Myocyte (in vitro differentiated cells): ENCODE data around the gene HACD3. TPM values are rescaled to one million over a fixed set of nuclear protein-coding genes. Genes with fewer than 3 reads are reported as not detected.
A peak's percentile ranks its signal among the peaks of the same experiment; 100 is the strongest.

Experiments
- DNase-seq: peaks from one replicate; pipeline ENCODE4 v3.0.0-alpha.2; 2012; ENCODE audit warnings: low read depth
- polyA plus RNA-seq: library from polyadenylated mRNA; unstranded; fragments of >200 nt; gene quantifications from one replicate; pipeline ENCODE4 v1.2.1, GENCODE V29; 2012; ENCODE audit warnings: missing spikeins
- total RNA-seq: library from RNA; depleted of rRNA; stranded (reverse); fragments of >200 nt; gene quantifications from 2 replicates; pipeline ENCODE4 v1.2.3, GENCODE V29; 2014

The HACD3 gene, protein sequence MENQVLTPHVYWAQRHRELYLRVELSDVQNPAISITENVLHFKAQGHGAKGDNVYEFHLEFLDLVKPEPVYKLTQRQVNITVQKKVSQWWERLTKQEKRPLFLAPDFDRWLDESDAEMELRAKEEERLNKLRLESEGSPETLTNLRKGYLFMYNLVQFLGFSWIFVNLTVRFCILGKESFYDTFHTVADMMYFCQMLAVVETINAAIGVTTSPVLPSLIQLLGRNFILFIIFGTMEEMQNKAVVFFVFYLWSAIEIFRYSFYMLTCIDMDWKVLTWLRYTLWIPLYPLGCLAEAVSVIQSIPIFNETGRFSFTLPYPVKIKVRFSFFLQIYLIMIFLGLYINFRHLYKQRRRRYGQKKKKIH
- total RNA-seq: 48.7 and 50.8 TPM in 2 replicates
- 40.8 TPM for polyA plus RNA-seq

- peak; percentile 84 for DNase-seq
Observed at GRCh38 chr15:65530318-65531111, at the start of gene HACD3. Gene HACD3, plus strand, starts transcription at chr15:65530463. Its CDS starts 169 bp downstream, at chr15:65530632.

DNA sequence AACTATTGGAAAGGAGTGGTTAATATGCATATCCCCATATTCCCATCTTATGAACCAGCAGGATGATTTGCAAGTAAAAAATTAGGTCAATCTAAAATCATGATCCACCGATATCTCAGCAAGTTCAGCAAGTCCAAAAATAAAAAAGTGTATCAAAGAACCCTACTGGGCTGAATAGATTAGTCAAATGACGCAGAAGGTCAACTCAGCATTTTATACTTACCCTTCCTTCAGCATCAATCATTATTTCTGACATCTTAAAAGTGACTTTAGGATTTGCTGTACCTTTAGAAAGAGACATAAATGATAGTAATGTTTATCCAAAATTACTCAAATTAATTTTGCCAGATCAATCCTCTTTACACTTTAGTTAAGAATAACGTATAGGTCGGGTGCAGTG lies 45.4 kb upstream of the HACD3 start:
- no peak for DNase-seq

DNA sequence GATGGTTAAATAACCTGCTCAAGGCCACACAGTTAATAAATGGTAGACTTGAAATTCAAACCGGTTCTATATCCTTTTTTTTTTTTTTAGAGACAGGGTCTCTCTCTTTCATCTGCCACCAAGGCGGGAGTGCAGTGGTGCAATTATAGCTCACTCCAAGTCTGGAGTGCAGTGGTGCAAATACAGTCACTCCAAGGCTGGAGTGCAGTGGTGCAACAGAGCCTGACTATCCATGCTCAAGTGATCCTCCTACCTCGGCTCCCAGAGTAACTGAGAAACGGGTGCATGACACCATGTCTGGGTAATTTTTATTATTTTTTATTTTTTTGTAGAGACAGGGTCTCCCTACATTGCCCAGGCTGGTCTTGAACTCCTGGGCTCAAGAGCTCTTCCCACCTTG lies 36.2 kb upstream of the HACD3 start:
- DNase-seq: no peak

- DNase-seq: no peak
Observed at GRCh38 chr15:65509321-65509720, 20.9 kb upstream of the HACD3 start.

- peak; percentile 22 for DNase-seq
Observed at GRCh38 chr15:65512189-65512588, 18.1 kb upstream of the HACD3 start.

DNA sequence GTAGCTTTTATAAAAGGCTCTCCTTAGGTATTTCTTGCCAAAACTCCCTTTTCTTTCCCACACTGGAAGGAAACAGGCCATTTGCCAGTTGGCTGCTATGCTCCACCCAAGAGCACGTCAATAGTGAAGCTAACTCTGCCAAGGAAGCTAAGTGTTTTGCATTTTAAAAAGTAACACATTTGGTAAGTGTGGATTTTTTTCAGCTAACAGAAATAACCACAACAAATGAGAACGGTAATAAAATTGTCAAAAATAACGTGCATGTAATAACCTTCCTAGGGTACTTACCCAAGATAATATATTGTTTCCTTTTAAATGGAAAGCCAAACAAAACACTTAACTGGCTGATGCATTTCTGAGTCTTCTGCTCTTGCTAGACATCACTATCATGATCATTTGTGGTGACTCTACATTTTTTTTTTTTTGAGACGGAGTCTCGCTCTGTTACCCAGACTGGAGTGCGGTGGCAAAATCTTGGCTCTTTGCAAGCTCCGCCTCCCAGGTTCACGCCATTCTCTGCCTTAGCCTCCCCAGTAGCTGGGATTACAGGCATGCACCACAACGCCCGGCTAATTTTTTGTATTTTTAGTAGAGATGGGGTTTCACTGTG lies 17.4 kb upstream of the HACD3 start:
- DNase-seq: peak; percentile 58

DNA sequence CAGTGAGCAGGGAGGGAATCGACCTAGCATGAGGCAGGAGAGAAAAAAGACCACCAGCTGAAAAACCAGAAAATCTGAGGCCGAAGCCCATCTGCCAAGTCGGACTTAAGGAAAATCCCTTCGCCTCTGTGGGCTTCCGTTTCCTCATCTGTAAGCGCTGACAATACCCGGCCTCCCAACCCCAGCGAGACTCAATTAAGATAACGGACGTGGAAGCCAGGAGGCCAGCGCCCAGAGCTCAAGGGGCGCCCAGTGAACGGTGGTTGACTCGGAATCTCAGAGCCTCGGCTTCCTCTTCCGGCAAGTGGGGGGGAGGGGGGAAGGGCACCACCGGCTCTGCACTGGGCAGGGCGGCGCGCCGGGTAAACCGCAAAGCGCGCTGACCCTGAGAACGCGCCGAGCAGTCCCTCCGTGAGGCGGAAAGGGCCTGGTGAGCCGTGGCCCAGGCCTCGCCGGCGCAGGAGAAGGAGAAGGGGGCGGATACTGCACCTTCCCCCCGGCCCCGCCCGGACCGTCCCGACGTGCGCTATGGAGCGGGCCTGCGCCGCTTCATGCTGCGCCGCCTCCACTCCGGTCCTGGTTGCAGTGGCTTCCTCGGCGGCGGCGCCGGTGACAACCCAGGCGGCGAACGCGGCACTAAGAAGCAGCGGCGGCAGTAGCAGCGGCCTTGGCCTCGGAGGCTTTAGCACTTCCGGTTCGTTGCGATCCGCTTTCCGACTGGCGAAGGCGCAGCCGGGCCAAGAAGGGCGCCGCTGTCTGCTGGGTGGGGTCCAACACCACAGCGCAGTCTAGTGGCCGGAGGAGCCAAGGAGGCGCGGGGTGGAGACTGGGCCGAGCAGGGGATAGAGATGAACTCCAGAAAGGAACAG lies 13.0 kb upstream of the HACD3 start, which contains the start of gene DPP8:
Gene DPP8 (minus strand): TSS at position 693 of the 869 bp plus-strand sequence. CDS start 5,136 bp downstream, outside the sequence.
- peak; percentile 94 for DNase-seq

DNA sequence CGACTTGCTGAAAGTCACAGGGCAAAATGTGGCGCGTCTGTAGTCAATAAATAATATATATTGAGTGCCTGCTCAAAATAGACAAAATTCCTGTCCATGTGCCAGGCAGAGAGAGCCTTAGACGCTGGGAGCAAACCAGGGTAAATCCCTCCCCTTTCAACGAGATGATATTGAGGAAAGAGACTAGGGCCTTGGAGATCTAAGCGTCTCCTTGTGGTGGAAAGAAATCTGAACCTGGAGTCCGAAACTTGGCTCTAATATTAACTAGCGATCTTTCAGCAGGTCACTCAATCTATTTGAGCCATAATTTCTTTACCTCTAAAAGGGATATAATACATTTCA lies 12.4 kb upstream of the HACD3 start:
- no peak for DNase-seq

- no peak for DNase-seq
Observed at GRCh38 chr15:65518633-65519285, 11.5 kb upstream of the HACD3 start.

GRCh38 chr15:65521350-65521749 lies 8.9 kb upstream of the HACD3 start:
- DNase-seq: no peak

DNA sequence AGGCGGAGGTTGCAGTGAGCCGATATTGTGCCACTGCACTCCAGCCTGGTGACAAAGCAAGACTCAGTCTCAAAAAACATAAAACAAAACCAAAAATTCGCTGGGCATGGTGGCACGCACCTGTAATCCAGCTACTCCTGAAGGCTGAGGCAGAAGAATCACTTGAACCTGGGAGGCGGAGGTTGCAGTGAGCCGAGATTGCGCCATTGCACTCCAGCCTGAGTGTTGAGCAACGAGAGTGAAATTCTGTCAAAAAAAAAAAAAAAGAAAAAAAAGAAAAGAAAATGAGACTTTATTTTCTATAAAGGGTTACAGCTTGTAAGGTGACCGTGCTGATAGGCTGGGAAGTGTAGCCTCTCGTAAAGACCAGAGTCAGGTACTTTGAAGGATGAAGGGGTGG lies 6.0 kb upstream of the HACD3 start:
- DNase-seq: no peak

GRCh38 chr15:65525622-65526021 lies 4.6 kb upstream of the HACD3 start:
- peak; percentile 23 for DNase-seq

DNA sequence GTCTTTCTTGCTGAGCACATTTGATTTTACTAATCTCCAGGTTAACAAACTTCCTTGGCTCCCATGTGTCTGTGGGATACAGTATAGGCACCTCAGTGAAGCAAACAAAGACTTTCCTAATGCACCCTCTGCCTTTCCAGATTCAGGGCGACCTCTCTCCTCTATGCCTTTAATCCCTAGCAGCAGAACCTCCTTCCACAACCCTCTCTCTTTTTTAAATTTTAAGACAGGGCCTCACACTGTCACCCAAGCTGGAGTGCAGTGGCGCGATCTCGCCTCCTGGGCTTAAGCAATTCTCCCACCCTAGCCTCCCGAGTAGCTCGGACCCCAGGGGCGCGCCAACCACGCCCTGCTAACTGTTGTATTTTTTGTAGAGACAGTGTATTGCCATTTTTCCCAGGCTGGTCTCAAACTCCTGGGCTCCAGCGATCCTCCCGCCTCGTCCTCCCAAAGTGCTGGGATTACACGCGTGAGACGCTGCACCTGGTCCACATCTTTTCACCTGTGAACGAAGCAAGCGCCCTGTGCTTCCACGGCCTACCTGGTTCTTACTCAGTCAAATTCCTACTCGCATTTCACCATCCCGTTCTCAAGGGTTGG lies 1.7 kb upstream of the HACD3 start:
- no peak for DNase-seq

DNA sequence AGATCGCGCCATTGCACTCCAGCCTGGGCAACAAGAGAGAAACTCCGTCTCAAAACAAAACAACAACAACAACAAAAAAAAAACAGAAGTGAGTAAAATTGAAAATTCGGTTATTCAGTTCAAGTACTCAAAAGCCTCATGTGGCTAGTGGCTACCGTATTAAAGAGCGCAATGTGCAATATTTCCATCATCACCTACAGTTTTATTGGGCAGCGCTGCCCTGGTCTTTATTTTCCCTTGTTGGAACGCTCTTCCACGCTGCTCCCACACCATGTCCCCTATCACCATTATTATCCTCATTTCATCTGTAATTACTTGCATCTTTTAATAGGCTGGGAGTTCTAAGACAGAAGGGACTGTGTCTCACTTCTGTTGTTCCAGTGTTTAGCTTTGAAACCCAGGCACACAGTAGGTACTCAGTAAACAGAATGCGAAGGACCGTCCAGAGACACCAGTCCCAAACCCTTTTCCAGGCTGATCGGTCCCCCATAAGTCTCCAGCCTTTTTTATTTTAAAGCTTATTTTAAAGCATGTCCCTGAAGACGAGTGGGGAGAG lies 423 bp upstream of the HACD3 start:
- DNase-seq: no peak

DNA sequence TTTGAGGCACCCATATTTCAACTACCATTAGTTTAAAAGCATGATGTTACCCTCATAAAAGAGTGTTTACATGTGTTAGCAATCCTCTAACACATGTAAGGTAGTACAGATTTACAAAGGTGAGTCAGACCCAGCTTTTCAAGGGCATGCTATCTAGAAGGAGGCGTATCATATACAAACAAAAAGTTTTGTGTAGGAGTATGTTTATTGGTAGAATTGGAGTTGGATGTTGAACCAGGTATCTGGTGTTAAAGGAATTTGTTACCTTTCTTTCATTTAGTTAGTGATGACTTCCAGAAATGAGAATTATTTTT lies 2.4 kb downstream of the HACD3 start:
- no peak for DNase-seq

- DNase-seq: no peak
Observed at GRCh38 chr15:65533057-65533756, 2.9 kb downstream of the HACD3 start.

DNA sequence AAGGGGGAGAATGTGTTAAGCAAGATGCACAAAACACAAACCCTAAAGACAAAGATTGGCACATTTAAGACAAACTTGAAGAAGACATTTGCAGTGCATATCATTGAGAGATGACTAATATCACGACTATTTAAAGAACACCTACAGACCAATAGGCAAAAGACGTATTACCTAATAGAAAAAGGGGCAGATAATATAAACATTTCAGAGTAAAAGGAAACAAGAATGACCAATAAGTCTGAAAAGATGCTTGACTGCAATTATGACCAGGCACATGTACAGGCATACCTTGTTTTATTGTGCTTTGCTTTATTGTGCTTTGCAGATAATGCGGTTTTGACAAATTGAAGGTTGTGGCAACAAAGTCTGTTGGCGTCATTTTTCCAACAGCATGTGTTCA lies 4.9 kb downstream of the HACD3 start:
- DNase-seq: no peak

- DNase-seq: no peak
Observed at GRCh38 chr15:65540314-65540713, 10.1 kb downstream of the HACD3 start.

GRCh38 chr15:65541231-65541820 lies 11.1 kb downstream of the HACD3 start:
- DNase-seq: no peak
